ES-I3 (cell line): Measurements from ENCODE around the gene CRYL1.
A peak's percentile ranks its signal among the peaks of the same experiment; 100 is the strongest.

Source experiments
- H3K36me3 ChIP-seq: 2 replicates; pipeline ENCODE4 v1.6.1; 2013; ENCODE audit warnings: mild to moderate bottlenecking, low read length, control low read depth, moderate library complexity; ENCODE audit not compliant: insufficient read depth
- H3K4me1 ChIP-seq: 2 replicates; pipeline ENCODE4 v1.6.1; 2013; ENCODE audit warnings: mild to moderate bottlenecking, control low read depth, low read length; ENCODE audit not compliant: insufficient read depth
- H3K9ac ChIP-seq: 2 replicates; pipeline ENCODE4 v1.6.1; 2013; ENCODE audit warnings: low read depth, mild to moderate bottlenecking, low read length, moderate library complexity
- H3K9me3 ChIP-seq: 2 replicates; pipeline ENCODE4 v1.6.1; 2013; ENCODE audit warnings: mild to moderate bottlenecking, low read length, moderate library complexity; ENCODE audit not compliant: control insufficient read depth, insufficient read depth

CRYL1 gene

DNA sequence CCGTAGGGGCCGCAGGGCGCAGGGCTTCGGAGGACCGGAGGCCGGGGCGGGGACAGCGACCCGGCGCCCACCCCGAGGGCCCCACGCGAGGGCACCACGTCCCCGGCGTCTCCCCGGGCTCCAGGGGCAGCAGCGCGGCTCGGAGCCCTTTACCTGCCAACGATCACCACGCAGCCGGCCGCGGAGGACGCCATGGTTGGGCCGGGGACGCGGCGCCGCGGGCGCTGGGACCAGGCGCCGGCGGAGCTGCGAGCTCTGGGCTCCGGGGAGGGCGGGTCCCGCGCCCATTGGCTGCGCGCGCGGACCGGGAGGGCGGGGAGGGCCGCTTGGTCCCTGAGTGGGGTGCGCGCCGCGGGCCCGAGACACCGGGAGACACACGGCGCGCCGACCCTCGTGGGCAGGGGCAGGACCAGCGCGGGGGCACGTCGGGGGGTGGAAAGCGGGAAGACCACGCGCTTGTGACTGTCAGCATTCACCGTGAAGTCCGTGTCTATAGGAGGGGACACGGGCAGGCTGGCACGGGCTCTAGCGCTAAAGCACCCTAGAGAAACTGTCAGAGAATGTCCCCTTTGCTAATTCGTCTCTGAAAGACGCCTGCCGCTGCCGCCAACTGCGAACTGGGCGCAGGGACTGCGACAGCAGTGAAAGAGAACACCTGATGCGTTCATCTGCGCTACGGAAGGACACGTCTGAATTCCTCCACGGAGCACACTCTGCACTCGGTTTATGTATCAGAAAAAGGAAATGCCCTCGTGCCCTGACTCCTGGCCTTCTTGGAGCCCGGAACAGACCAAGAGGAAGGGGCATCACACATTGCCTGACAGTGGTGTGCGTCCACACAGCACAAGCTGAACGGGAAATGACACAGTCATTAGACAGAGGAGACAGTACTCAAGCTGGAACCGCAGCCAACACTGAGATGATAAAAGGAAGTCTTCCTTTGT is at the start of gene CRYL1:
Gene CRYL1, minus strand, starts transcription at position 257 of the 944 bp plus-strand sequence. Its CDS starts 63 bp downstream, at position 194.
- Histone ChIP-seq H3K9me3 (0 out of 2 replicates have a peak, but pooled peaks cover 4% of the 10 kb centered on the region), H3K36me3 (no peaks in the 10 kb centered on the region), H3K4me1 (peaks cover 4% of the 10 kb centered on the region; the same call in 1 of the 2 replicates), H3K9ac (peak within 1 kb of the TSS; percentile 76)

DNA sequence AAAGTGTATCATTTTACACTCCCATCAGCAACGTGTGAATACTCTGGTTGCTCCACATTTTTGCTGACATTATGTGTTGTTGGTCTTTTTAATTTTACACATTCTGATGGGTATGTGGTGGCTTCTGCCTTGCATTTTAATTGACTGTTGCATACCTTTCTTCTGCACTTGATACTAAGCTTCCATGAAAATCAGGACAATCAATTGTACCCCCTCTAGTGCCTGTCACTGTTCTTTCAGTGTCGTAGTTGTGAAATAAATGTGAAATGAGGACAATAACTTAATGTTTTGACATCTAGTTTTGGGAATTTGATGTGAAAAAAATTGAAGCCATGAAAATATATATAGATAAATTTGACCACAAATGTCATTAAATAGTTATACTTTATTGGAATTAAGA is 48.0 kb upstream of the CRYL1 start:
- Histone ChIP-seq H3K9me3 (no peaks in the 10 kb centered on the region; the same call in 1 of the 2 replicates), H3K9ac (no peak overlapping the region), H3K36me3 (no peaks in the 10 kb centered on the region), H3K4me1 (no peaks in the 10 kb centered on the region)

DNA sequence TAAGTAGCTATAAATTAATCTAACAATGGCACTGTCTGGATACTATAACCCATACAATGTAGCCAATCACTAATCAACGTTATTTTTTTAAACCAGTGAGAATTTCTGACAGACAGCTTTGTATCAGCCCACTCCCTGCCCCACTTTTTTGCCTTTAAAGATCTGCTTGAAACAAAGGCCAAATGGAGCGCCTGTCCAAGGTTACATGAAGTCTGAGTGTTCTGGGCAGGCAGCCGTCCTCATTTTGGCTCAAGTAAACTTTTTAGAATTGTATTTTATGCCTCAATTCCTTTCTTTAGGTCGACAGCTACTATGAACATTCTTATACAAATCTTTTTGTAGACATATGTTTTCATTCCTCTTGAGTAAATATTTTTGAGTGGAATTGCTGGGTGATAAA is 47.5 kb upstream of the CRYL1 start:
- no peaks in the 10 kb centered on the region; the same call in 1 of the 2 replicates for H3K9me3 ChIP-seq
- H3K4me1 ChIP-seq, result no peaks in the 10 kb centered on the region
- no peak overlapping the region for H3K9ac ChIP-seq
- no peaks in the 10 kb centered on the region for H3K36me3 ChIP-seq

- no peak overlapping the region for H3K9ac ChIP-seq
- no peaks in the 10 kb centered on the region for H3K36me3 ChIP-seq
- no peaks in the 10 kb centered on the region for H3K4me1 ChIP-seq
- H3K9me3 ChIP-seq, result no peaks in the 10 kb centered on the region; the same call in 1 of the 2 replicates
These were observed 46.0 kb upstream of the CRYL1 start for GRCh38 chr13:20571676-20572075.

DNA sequence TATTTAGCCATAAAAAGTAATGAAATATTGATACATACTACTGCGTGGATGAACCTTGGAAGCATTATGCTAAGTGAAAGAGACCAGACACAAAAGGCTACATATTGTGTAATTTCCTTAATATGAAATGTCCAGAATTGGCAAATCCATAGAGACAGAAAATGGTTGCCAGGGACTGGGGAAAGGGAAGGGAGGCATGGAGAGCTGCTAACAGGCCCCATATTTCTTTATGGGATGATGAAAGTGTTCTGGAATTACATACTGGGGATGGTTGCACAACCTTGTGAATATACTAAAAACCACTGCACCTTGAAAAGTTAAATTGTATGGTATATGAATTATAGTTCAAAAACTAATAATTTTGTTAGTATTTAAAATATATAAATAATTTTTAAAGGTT is 44.9 kb upstream of the CRYL1 start:
- H3K4me1 ChIP-seq, result no peaks in the 10 kb centered on the region
- H3K36me3 ChIP-seq, result no peaks in the 10 kb centered on the region
- peaks cover 3% of the 10 kb centered on the region for H3K9me3 ChIP-seq
- H3K9ac ChIP-seq, result no peak overlapping the region

DNA sequence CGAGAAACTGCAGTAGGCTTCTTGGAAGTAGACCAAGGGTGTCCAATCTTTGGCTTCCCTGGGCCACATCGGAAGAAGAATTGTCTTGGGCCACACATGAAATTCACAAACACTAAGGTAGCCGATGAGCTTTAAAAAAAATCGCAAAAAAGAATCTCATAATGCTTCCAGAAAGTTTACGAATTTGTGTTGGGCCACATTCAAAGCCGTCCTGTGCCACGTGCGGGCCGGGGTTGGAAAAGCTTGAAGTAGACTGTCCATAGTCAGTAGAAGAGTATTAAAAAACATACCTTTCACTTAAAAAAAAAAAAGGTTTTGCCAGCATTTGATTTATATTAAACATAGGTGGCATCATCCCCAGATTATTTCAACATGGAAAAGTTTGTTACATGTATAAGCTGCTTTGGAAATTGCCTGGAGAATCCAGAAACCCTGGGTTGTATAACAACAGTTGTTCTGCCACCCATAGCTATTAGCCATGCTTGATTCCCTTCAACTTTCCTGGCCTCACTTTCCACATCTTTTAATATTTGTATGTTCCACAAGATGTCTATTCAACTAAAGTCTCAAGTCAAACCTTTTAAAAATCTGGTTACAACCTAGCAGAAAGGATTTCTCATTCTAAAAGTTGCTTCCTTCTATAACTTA is 42.3 kb upstream of the CRYL1 start:
- Histone ChIP-seq H3K9ac (peak overlapping the region; percentile 87), H3K4me1 (no peaks in the 10 kb centered on the region)

GRCh38 chr13:20566898-20567874 is 41.5 kb upstream of the CRYL1 start, which contains the start of gene IFT88:
Gene IFT88 (plus strand): TSS chr13:20567157. CDS start chr13:20574386, 7,229 bp downstream.
- peak within 1 kb of the TSS; percentile 87 for H3K9ac ChIP-seq
- no peaks in the 10 kb centered on the region for H3K4me1 ChIP-seq
- H3K36me3 ChIP-seq, result no peaks in the 10 kb centered on the region
- H3K9me3 ChIP-seq, result peaks cover 11% of the 10 kb centered on the region

More for the DNA sequence above, 42.3 kb upstream of the CRYL1 start:
- no peaks in the 10 kb centered on the region for H3K36me3 ChIP-seq
- H3K9me3 ChIP-seq, result peaks cover 11% of the 10 kb centered on the region

DNA sequence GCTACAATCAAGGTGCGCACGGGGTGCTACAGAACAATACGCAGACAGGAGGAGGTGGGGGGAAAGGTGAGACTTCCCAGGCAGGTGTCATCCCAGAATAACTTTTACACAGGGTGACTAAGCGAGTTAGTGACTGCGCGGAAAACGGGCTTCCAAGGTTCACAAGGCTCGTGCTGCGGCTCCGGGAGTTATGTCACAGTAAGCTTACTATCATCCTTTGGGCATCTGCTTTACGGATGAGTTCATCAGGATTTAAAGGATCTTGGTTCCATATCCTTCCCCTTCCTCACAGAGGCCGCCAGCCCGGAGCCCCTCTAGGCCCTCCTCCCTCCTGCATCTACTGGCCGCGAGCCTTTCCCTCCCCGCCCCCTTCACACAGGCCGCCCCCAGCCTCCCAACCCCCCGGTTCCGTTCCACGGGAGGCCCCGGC is 40.8 kb upstream of the CRYL1 start:
- H3K4me1 ChIP-seq, result no peaks in the 10 kb centered on the region
- peak overlapping the region; percentile 87 for H3K9ac ChIP-seq
- no peaks in the 10 kb centered on the region for H3K36me3 ChIP-seq
- H3K9me3 ChIP-seq, result peaks cover 11% of the 10 kb centered on the region

DNA sequence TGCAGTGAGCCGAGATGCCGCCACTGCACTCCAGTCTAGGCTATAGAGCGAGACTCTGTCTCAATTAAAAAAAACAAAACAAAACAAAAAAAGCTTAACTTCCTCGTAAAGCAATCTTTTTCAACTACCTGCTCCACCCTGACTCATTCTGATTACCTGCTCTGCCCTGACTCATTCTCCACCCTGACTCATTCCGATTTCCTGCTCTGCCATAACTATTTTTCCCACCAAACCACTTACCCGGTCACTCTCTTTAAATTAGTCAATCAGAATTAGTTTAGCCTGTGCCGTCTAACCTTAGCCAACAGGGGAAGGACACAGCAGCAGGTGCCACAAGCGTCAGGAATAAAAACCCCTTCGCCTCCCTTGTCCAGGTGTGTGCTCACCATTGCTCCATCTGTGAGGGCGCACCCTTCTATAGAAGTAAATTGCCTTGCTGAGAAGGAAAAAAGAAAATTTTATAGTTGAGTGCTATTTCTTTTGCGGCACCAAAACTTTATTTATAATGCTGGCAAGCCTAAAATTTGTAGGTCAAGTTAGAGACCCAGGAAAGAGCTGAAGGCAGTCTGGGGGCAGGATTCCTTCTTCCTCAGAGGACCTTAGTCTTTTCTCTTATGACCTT is 39.6 kb upstream of the CRYL1 start:
- Histone ChIP-seq H3K36me3 (no peaks in the 10 kb centered on the region), H3K4me1 (no peaks in the 10 kb centered on the region), H3K9ac (no peak overlapping the region)

DNA sequence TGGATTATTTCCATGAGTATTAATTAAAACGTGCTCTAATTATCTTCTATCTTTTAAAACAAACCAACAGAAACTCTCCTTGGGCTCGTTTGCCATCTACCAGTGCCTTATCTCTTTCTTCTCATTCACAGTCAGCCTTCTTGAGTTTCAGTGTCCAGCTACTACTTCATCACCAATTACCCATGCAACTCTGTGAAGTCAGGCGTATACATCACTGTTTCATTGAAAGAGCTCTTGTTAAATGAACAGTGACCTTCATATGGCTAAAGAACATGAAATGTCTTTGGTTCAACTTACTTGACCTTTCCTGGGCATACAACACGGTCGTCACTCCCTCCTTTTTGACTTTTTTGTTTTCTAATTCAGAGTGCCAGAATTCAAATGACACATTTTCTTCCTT is 36.1 kb upstream of the CRYL1 start:
- H3K36me3 ChIP-seq, result no peaks in the 10 kb centered on the region
- H3K4me1 ChIP-seq, result no peaks in the 10 kb centered on the region
- peaks cover 11% of the 10 kb centered on the region for H3K9me3 ChIP-seq
- H3K9ac ChIP-seq, result no peak overlapping the region

More for the DNA sequence above, 39.6 kb upstream of the CRYL1 start:
- peaks cover 11% of the 10 kb centered on the region for H3K9me3 ChIP-seq

- no peaks in the 10 kb centered on the region for H3K4me1 ChIP-seq
- 0 out of 2 replicates have a peak, but pooled peaks cover 3% of the 10 kb centered on the region for H3K9me3 ChIP-seq
- no peak overlapping the region for H3K9ac ChIP-seq
- H3K36me3 ChIP-seq, result no peaks in the 10 kb centered on the region
These were observed 34.2 kb upstream of the CRYL1 start for GRCh38 chr13:20559659-20560356.

DNA sequence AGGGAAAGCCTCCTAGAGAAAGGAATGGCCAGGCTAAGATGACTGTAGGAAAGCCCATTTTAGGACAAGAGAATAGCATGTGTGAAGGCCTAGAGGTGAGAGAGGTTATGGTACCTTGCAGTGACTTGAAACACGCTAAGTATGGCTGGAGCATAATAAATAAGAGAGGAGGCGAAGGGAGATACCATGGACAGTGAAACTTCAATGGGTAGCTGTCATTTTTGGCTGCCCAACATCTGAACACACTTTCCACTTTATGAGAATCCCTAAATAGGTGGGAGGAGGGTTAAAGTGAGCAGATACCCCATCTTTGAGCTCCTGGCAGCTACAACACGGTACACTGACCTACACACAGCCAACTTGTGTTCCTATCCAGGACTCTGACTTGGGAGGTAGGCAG is 33.3 kb upstream of the CRYL1 start:
- Histone ChIP-seq H3K4me1 (no peaks in the 10 kb centered on the region), H3K9ac (no peak overlapping the region), H3K9me3 (no peaks in the 10 kb centered on the region), H3K36me3 (no peaks in the 10 kb centered on the region)

DNA sequence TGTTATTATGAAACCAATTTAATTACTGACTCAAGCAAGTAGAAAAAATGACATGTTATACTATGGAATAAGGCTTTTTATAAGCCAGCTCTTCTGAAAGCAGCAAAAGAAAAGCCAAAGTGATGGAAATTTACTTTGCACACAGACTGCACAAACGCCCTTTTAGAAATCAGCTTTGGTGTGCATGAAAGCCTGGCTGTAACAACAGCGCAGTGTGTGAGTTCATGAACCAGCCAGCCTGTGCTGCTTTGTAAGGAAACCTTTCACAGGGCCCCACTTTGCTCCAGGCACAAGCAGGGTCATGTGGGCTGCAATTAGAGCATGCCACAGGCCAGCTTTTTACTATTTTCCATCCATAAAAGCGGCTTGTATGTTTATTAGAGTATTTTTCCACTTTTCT is 27.7 kb upstream of the CRYL1 start:
- H3K36me3 ChIP-seq, result no peaks in the 10 kb centered on the region
- no peak overlapping the region for H3K9ac ChIP-seq
- H3K4me1 ChIP-seq, result no peaks in the 10 kb centered on the region
- H3K9me3 ChIP-seq, result no peaks in the 10 kb centered on the region
